ENCODE data around the gene PEAK1.

- TF ChIP-seq POLR2A (IDR thresholded peaks at IDR 0.05) (no peak), CTCF (IDR thresholded peaks at IDR 0.05) (peak in 1 of 5 experiments; percentile 11), POLR2AphosphoS5 (IDR thresholded peaks at IDR 0.05) (peak in 1 of 3 donors; percentile 28), EP300 (IDR thresholded peaks at IDR 0.05; ENCODE audit: low read depth) (no peak)
These were observed 306.9 kb downstream of the PEAK1 start for GRCh38 chr15:77112838-77113504.
